Aorta (tissue), 5 donors: ENCODE measurements around the gene MBD2. TPM values are rescaled to one million over a fixed set of nuclear protein-coding genes. Genes with fewer than 3 reads are reported as not detected.
"Not testable (repeated sequence)": the region's sequence is repeated elsewhere in the genome, so short reads cannot be mapped to it uniquely, and the experiment has no call there.

Experiments used
- ATAC-seq: fragments of 200-7000 bp; cut with Tn5 transposase; one replicate; pipeline ENCODE4 v1.9.1; 2022; ENCODE audit warnings: moderate library complexity; ENCODE audit not compliant: low FRiP score
- DNase-seq, 2 donors: peaks; one replicate each; pipeline ENCODE4 v3.0.0-alpha.2; 2020
- H3K27ac ChIP-seq, 2 donors: one replicate each; pipeline ENCODE4 v1.5.1; 2013; ENCODE audit warnings: low read length in 2 of 2, mild to moderate bottlenecking in 2 of 2, moderate library complexity in 2 of 2, control low read depth in 1 of 2, inconsistent platforms in 1 of 2, low read depth in 1 of 2
- H3K27me3 ChIP-seq, 2 donors: one replicate each; pipeline ENCODE4 v1.6.1; 2013; ENCODE audit warnings: control low read depth in 1 of 2, low read length in 1 of 2, mild to moderate bottlenecking in 1 of 2, moderate library complexity in 1 of 2; ENCODE audit not compliant: insufficient read depth in 2 of 2, control insufficient read depth in 1 of 2
- H3K36me3 ChIP-seq, 2 donors: one replicate each; pipeline ENCODE4 v1.6.1; 2013; ENCODE audit warnings: control low read depth in 1 of 2, low read length in 1 of 2, mild to moderate bottlenecking in 1 of 2; ENCODE audit not compliant: insufficient read depth in 2 of 2, control insufficient read depth in 1 of 2
- H3K4me1 ChIP-seq, 2 donors: one replicate each; pipeline ENCODE4 v1.6.1; 2013; ENCODE audit warnings: low read length in 2 of 2, control low read depth in 1 of 2, mild to moderate bottlenecking in 1 of 2, moderate library complexity in 1 of 2; ENCODE audit not compliant: insufficient read depth in 2 of 2, control insufficient read depth in 1 of 2
- H3K4me3 ChIP-seq, 2 donors: one replicate each; pipeline ENCODE4 v1.5.1; 2013; ENCODE audit warnings: low read length in 2 of 2, control low read depth in 1 of 2, mild to moderate bottlenecking in 1 of 2
- H3K9me3 ChIP-seq: one replicate; pipeline ENCODE4 v1.6.1; 2013; ENCODE audit warnings: mild to moderate bottlenecking, low read length; ENCODE audit not compliant: control insufficient read depth
- WGBS, 2 donors: extraction: QIAGEN DNeasy Blood & Tissue Kit; methylation state at CpG; one replicate each; pipeline ENCODE4 v1.1.7; 2013; 5-methylcytosine and 5-hydroxymethylcytosine counted together
- intact Hi-C, 2 donors: fragments of 100-400 bp; cut with DNase I; formaldehyde crosslinking; loops; one replicate each; pipeline versions ENCODE4 v1.14.2 to v1.15.0; 2022
- polyA plus RNA-seq, 2 donors: library from polyadenylated mRNA; stranded (reverse); fragments of 200-250 nt; gene quantifications; one replicate each; pipeline ENCODE4 v1.2.3, GENCODE V29; 2013
- total RNA-seq, 2 donors: library from RNA; stranded (reverse); fragmentation: NEBNext Ultra II Directional; extraction: Animal tissue kit (Norgen Biotek cat#: 25700); gene quantifications; one replicate each; pipeline ENCODE4 v1.2.1, GENCODE V29; 2021
- donor health status: healthy with polysubstance abuse.
- donor health status: Bipolar disorder and iron deficiency.
- donor health status: DM: no; HTN: no; CAD: no.
- donor health status: DM: no; HTN: no; CAD: no.
- donor health status: DM: yes; HTN: yes; CAD: no.

MBD2 gene
- total and polyA plus RNA-seq, 4 donors = 34.9 to 92.6 (median 72.4) TPM

- WGBS, 2 donors = 81 to 85% methylated on average over 7 of the region's 7 CpGs
- no peaks in the 10 kb centered on the region for H3K27me3 ChIP-seq
- DNase-seq (no peak), ATAC-seq (no peak)
- H3K36me3 ChIP-seq = no peaks in the 10 kb centered on the region
- H3K27ac ChIP-seq = no peak overlapping the region
- H3K4me1 ChIP-seq = no peaks in the 10 kb centered on the region
- no peak overlapping the region for H3K4me3 ChIP-seq
- intact Hi-C loops = loop anchor here in 1 of 2 donors (5.0 kb wide), 1 partner anchor 38 kb away; the partner anchor contains the start of gene POLI
- H3K9me3 ChIP-seq = no peaks in the 10 kb centered on the region
Measured at GRCh38 chr18:54229421-54230059, 5.1 kb upstream of the MBD2 start.

GRCh38 chr18:54228364-54228763, 3.9 kb upstream of the MBD2 start:
- intact Hi-C loops = loop anchor here in 1 of 2 donors (5.0 kb wide), 1 partner anchor 39 kb away; the partner anchor contains the start of gene POLI

GRCh38 chr18:54223568-54224241, 764 bp downstream of the MBD2 start:
- no peaks in the 10 kb centered on the region for H3K36me3 ChIP-seq
- H3K4me3 ChIP-seq = peak overlapping the region; percentile 96 to 99
- DNase-seq (peak; percentile 69 to 82), ATAC-seq (no peak)
- intact Hi-C loops = loop anchor here in 1 of 2 donors (1.0 to 5.0 kb wide), 3 partner anchors 46 to 76 kb away; partner anchors contain the start of gene POLI
- WGBS, 2 donors = 1% methylated on average over 21 to 39 of the region's 39 CpGs
- H3K27ac ChIP-seq = peak overlapping the region in 1 of 2 donors; percentile 71
- peaks cover 0 to 2% of the 10 kb centered on the region in 2 donors for H3K4me1 ChIP-seq
- H3K9me3 ChIP-seq = no peaks in the 10 kb centered on the region
- H3K27me3 ChIP-seq = no peaks in the 10 kb centered on the region

More at GRCh38 chr18:54228364-54228763, 3.9 kb upstream of the MBD2 start:
- H3K36me3 ChIP-seq = no peaks in the 10 kb centered on the region
- no peak overlapping the region for H3K4me3 ChIP-seq
- H3K9me3 ChIP-seq = no peaks in the 10 kb centered on the region
- H3K4me1 ChIP-seq = no peaks in the 10 kb centered on the region
- no peaks in the 10 kb centered on the region for H3K27me3 ChIP-seq
- ATAC-seq (no peak), DNase-seq (no peak)
- H3K27ac ChIP-seq = no peak overlapping the region

- intact Hi-C loops = loop anchor here in 1 of 2 donors (5.0 kb wide), 2 partner anchors 56 to 76 kb away; no protein-coding TSS in a partner anchor
- ATAC-seq (no peak), DNase-seq (no peak)
- H3K4me3 ChIP-seq = peak overlapping the region; percentile 96 to 99
- 12% methylated on average over 5 of the region's 5 CpGs for WGBS, 2 donors
- no peaks in the 10 kb centered on the region for H3K27me3 ChIP-seq
- H3K27ac ChIP-seq = no peak overlapping the region
- H3K9me3 ChIP-seq = no peaks in the 10 kb centered on the region
- no peaks in the 10 kb centered on the region for H3K36me3 ChIP-seq
- peaks cover 0 to 2% of the 10 kb centered on the region in 2 donors for H3K4me1 ChIP-seq
Measured at GRCh38 chr18:54222922-54223567, 1.4 kb downstream of the MBD2 start.

GRCh38 chr18:54220406-54220805, 4.1 kb downstream of the MBD2 start:
- Histone ChIP-seq H3K9me3 (no peaks in the 10 kb centered on the region), H3K27ac (no peak overlapping the region), H3K36me3 (no peaks in the 10 kb centered on the region), H3K4me3 (no peak overlapping the region), H3K27me3 (no peaks in the 10 kb centered on the region), H3K4me1 (peaks cover 0 to 2% of the 10 kb centered on the region in 2 donors)
- DNase-seq = no peak
- intact Hi-C loops = loop anchor here in 1 of 2 donors (5.0 kb wide), 2 partner anchors 53 to 73 kb away; no protein-coding TSS in a partner anchor
- 93 to 96% methylated on average over 2 of the region's 2 CpGs for WGBS, 2 donors
- no peak for ATAC-seq

- H3K36me3 ChIP-seq, intact Hi-C loops, H3K27ac ChIP-seq, H3K4me3 ChIP-seq, DNase-seq, H3K9me3 ChIP-seq, ATAC-seq, H3K4me1 ChIP-seq, H3K27me3 ChIP-seq: not testable (repeated sequence)
- WGBS, 2 donors = 91 to 93% methylated on average over 6 of the region's 6 CpGs
Measured at GRCh38 chr18:54218803-54219202, 5.7 kb downstream of the MBD2 start.

- intact Hi-C loops = no loop called here
- no peaks in the 10 kb centered on the region for H3K9me3 ChIP-seq
- ATAC-seq (no peak), DNase-seq (no peak)
- no peak overlapping the region for H3K27ac ChIP-seq
- 95 to 98% methylated on average over 2 of the region's 2 CpGs for WGBS, 2 donors
- H3K36me3 ChIP-seq = no peaks in the 10 kb centered on the region
- no peaks in the 10 kb centered on the region for H3K27me3 ChIP-seq
- H3K4me1 ChIP-seq = peaks cover 0 to 2% of the 10 kb centered on the region in 2 donors
- no peak overlapping the region for H3K4me3 ChIP-seq
Measured at GRCh38 chr18:54218299-54218698, 6.2 kb downstream of the MBD2 start.

- intact Hi-C loops = no loop called here
- Histone ChIP-seq H3K4me1 (peaks cover 0 to 2% of the 10 kb centered on the region in 2 donors), H3K9me3 (no peaks in the 10 kb centered on the region), H3K27ac (no peak overlapping the region), H3K4me3 (no peak overlapping the region), H3K36me3 (no peaks in the 10 kb centered on the region), H3K27me3 (no peaks in the 10 kb centered on the region)
- DNase-seq (no peak), ATAC-seq (no peak)
- 94 to 99% methylated on average over 1 of the region's 1 CpG for WGBS, 2 donors
Measured at GRCh38 chr18:54217624-54218023, 6.8 kb downstream of the MBD2 start.
